NB4 (cell line): ENCODE results near the gene IYD.

Source experiments
- MYC ChIP-seq: IDR thresholded peaks from 2 replicates; pipeline ENCODE4 v1.6.1; 2011; ENCODE audit warnings: low read depth, low read length
- POLR2A ChIP-seq: IDR thresholded peaks from 2 replicates; pipeline ENCODE4 v1.6.1; 2011; ENCODE audit warnings: mild to moderate bottlenecking; ENCODE audit not compliant: insufficient read length; ENCODE audit errors: extremely low read depth
- TF ChIP-seq, protein P1 (sequence below): IDR thresholded peaks from one replicate; pipeline ENCODE4 v1.5.1; 2012; ENCODE audit warnings: low read depth, low read length
- TF ChIP-seq, protein P2 (sequence below): IDR thresholded peaks from 2 replicates; pipeline ENCODE4 v1.6.1; 2011; ENCODE audit warnings: low read depth, low read length

DNA sequence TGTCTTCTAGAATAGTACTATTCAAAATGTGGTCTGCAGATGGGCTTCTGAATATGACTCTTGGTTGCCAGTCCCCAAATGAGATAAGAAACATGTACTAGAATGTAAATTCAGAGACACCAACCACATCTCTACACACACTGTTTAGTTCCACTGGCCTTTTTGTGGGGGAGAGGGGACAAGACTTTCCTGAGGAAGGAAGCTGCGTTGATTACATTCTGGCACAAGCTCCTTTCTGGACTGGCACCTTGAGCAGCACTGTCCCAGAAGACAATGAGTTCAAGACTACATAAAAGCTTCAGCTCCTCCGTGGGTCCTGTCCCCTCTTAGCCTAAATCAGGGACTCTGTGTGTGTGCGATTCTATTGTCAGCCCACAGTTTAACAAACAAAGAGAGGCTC lies 6.9 kb upstream of the IYD start:
- TF ChIP-seq, protein P1, sequence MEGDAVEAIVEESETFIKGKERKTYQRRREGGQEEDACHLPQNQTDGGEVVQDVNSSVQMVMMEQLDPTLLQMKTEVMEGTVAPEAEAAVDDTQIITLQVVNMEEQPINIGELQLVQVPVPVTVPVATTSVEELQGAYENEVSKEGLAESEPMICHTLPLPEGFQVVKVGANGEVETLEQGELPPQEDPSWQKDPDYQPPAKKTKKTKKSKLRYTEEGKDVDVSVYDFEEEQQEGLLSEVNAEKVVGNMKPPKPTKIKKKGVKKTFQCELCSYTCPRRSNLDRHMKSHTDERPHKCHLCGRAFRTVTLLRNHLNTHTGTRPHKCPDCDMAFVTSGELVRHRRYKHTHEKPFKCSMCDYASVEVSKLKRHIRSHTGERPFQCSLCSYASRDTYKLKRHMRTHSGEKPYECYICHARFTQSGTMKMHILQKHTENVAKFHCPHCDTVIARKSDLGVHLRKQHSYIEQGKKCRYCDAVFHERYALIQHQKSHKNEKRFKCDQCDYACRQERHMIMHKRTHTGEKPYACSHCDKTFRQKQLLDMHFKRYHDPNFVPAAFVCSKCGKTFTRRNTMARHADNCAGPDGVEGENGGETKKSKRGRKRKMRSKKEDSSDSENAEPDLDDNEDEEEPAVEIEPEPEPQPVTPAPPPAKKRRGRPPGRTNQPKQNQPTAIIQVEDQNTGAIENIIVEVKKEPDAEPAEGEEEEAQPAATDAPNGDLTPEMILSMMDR, result no peak
- no peak for TF ChIP-seq POLR2A
- no peak for TF ChIP-seq MYC
- TF ChIP-seq, protein P2, sequence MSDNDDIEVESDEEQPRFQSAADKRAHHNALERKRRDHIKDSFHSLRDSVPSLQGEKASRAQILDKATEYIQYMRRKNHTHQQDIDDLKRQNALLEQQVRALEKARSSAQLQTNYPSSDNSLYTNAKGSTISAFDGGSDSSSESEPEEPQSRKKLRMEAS, result no peak
